ENCODE measurements around the gene LRRTM3.

LRRTM3 gene

GRCh38 chr10:66982792-66983474 is 57.1 kb downstream of the LRRTM3 start:
- no peaks in the 10 kb centered on the region for H3K36me3 ChIP-seq (ENCODE audit: control insufficient read depth, low read length)
- no peak overlapping the region for H3K4me3 ChIP-seq (ENCODE audit: low read length)
- no peaks in the 10 kb centered on the region for H3F3A ChIP-seq (ENCODE audit: control insufficient read depth, insufficient read depth)
- no peaks in the 10 kb centered on the region for H3K79me2 ChIP-seq (ENCODE audit: control insufficient read depth, low read length)
- H3K4me2 ChIP-seq (ENCODE audit: low read length), result no peak overlapping the region
- TF ChIP-seq CTCF (IDR thresholded peaks at IDR 0.05; ENCODE audit: low read depth, low read length, poor library complexity, severe bottlenecking) (no peak), EZH2phosphoT487 (IDR thresholded peaks at IDR 0.05; ENCODE audit: borderline replicate concordance, low read length) (no peak)
- no peaks in the 10 kb centered on the region for H3K4me1 ChIP-seq (ENCODE audit: control insufficient read depth, low read length)
- no peaks in the 10 kb centered on the region for H4K20me1 ChIP-seq (ENCODE audit: control insufficient read depth, insufficient read depth, low read depth, low read length)
- H3K9me2 ChIP-seq (replicated peaks; ENCODE audit: control insufficient read depth, low read length), result no peaks in the 10 kb centered on the region
- no peaks in the 10 kb centered on the region for H3K27me3 ChIP-seq (ENCODE audit: control insufficient read depth, low read length)
- no peaks in the 10 kb centered on the region for H3K9me3 ChIP-seq (ENCODE audit: control insufficient read depth, insufficient read depth, low read length)
- H3K27ac ChIP-seq (ENCODE audit: low read depth, low read length), result no peak overlapping the region

- Histone ChIP-seq H3K4me1 (ENCODE audit: control insufficient read depth, low read length) (no peaks in the 10 kb centered on the region), H3F3A (ENCODE audit: control insufficient read depth, insufficient read depth) (no peaks in the 10 kb centered on the region), H3K9me2 (replicated peaks; ENCODE audit: control insufficient read depth, low read length) (no peaks in the 10 kb centered on the region), H3K79me2 (ENCODE audit: control insufficient read depth, low read length) (no peaks in the 10 kb centered on the region), H4K20me1 (ENCODE audit: control insufficient read depth, insufficient read depth, low read depth, low read length) (no peaks in the 10 kb centered on the region), H3K9me3 (ENCODE audit: control insufficient read depth, insufficient read depth, low read length) (no peaks in the 10 kb centered on the region), H3K36me3 (ENCODE audit: control insufficient read depth, low read length) (no peaks in the 10 kb centered on the region), H3K4me3 (ENCODE audit: low read length) (no peak overlapping the region), H3K27me3 (ENCODE audit: control insufficient read depth, low read length) (no peaks in the 10 kb centered on the region), H3K4me2 (ENCODE audit: low read length) (no peak overlapping the region), H3K27ac (ENCODE audit: low read depth, low read length) (no peak overlapping the region)
- TF ChIP-seq EZH2phosphoT487 (IDR thresholded peaks at IDR 0.05; ENCODE audit: borderline replicate concordance, low read length) (no peak), CTCF (IDR thresholded peaks at IDR 0.05; ENCODE audit: low read depth, low read length, poor library complexity, severe bottlenecking) (no peak)
These were observed 57.6 kb downstream of the LRRTM3 start for GRCh38 chr10:66983475-66983818.

- Histone ChIP-seq H3K9me3 (ENCODE audit: control insufficient read depth, insufficient read depth, low read length) (no peaks in the 10 kb centered on the region), H3K4me1 (ENCODE audit: control insufficient read depth, low read length) (no peaks in the 10 kb centered on the region), H3K27ac (ENCODE audit: low read depth, low read length) (no peak overlapping the region), H4K20me1 (ENCODE audit: control insufficient read depth, insufficient read depth, low read depth, low read length) (no peaks in the 10 kb centered on the region), H3F3A (ENCODE audit: control insufficient read depth, insufficient read depth) (no peaks in the 10 kb centered on the region), H3K36me3 (ENCODE audit: control insufficient read depth, low read length) (no peaks in the 10 kb centered on the region), H3K27me3 (ENCODE audit: control insufficient read depth, low read length) (no peaks in the 10 kb centered on the region), H3K4me3 (ENCODE audit: low read length) (no peak overlapping the region), H3K9me2 (replicated peaks; ENCODE audit: control insufficient read depth, low read length) (no peaks in the 10 kb centered on the region), H3K4me2 (ENCODE audit: low read length) (no peak overlapping the region), H3K79me2 (ENCODE audit: control insufficient read depth, low read length) (no peaks in the 10 kb centered on the region)
- no peak for TF ChIP-seq EZH2phosphoT487 (IDR thresholded peaks at IDR 0.05; ENCODE audit: borderline replicate concordance, low read length)
- TF ChIP-seq CTCF (IDR thresholded peaks at IDR 0.05; ENCODE audit: low read depth, low read length, poor library complexity, severe bottlenecking), result no peak
These were observed 64.5 kb downstream of the LRRTM3 start for GRCh38 chr10:66990143-66990830.
